SU-DHL-6 (cell line): ENCODE data around the gene NGF.

Experiments
- H2AFZ ChIP-seq: fragments of 200-600 bp; sonication (generic); 2 replicates; pipeline ENCODE4 v1.6.1; 2014; ENCODE audit warnings: low read depth, mild to moderate bottlenecking, moderate library complexity, mixed read lengths, antibody characterized with exemption, low read length; ENCODE audit not compliant: severe bottlenecking
- H3F3A ChIP-seq: fragments of 200-600 bp; shearing (Covaris generic); 2 replicates; pipeline ENCODE4 v1.6.0; 2016; ENCODE audit warnings: antibody characterized with exemption, mild to moderate bottlenecking; ENCODE audit not compliant: insufficient read depth
- H3K27ac ChIP-seq: fragments of 200-600 bp; sonication (generic); 2 replicates; pipeline ENCODE4 v1.5.1; 2016; ENCODE audit warnings: low read depth, mild to moderate bottlenecking, low read length, moderate library complexity, mixed read lengths
- H3K27me3 ChIP-seq: fragments of 200-600 bp; sonication (generic), shearing (Covaris generic); 2 replicates; pipeline ENCODE4 v1.6.0; 2014; ENCODE audit warnings: mild to moderate bottlenecking, low read length
- H3K36me3 ChIP-seq: fragments of 200-600 bp; sonication (generic); 2 replicates; pipeline ENCODE4 v1.6.1; 2014; ENCODE audit warnings: mild to moderate bottlenecking, low read length, mixed read lengths
- H3K4me2 ChIP-seq: fragments of 300-600, 200-600 bp; shearing (Covaris generic), sonication (generic); 2 replicates; pipeline ENCODE4 v1.6.0; 2014; ENCODE audit warnings: low read length, low read depth, mild to moderate bottlenecking; ENCODE audit not compliant: poor library complexity, severe bottlenecking
- H3K4me3 ChIP-seq: fragments of 200-600 bp; sonication (generic); 2 replicates; pipeline ENCODE4 v1.5.1; 2014; ENCODE audit warnings: antibody characterized with exemption, low read length, mild to moderate bottlenecking, mixed read lengths; ENCODE audit not compliant: insufficient read depth, poor library complexity, severe bottlenecking
- H3K79me2 ChIP-seq: fragments of 200-600 bp; sonication (generic); 2 replicates; pipeline ENCODE4 v1.6.1; 2014; ENCODE audit warnings: mild to moderate bottlenecking, low read length, moderate library complexity; ENCODE audit not compliant: insufficient read depth
- H3K9ac ChIP-seq: fragments of 200-600 bp; sonication (generic); 2 replicates; pipeline ENCODE4 v1.7.0; 2014; ENCODE audit warnings: mild to moderate bottlenecking, low read length
- H3K9me2 ChIP-seq: fragments of 200-600 bp; sonication (generic); replicated peaks from 2 replicates; pipeline ENCODE4 v1.6.1; 2014; ENCODE audit warnings: low read length; ENCODE audit not compliant: insufficient read depth
- H3K9me3 ChIP-seq: fragments of 200-600 bp; sonication (generic); 2 replicates; pipeline ENCODE4 v1.6.1; 2014; ENCODE audit warnings: low read length, mixed read lengths; ENCODE audit not compliant: insufficient read depth
- H4K20me1 ChIP-seq: fragments of 200-600 bp; sonication (generic); 2 replicates; pipeline ENCODE4 v1.6.1; 2014; ENCODE audit warnings: low read depth, mild to moderate bottlenecking, antibody characterized with exemption, low read length, moderate library complexity, mixed read lengths
- EZH2phosphoT487 ChIP-seq: fragments of 200-600 bp; sonication (generic), shearing (Covaris generic); conservative IDR thresholded peaks from 2 replicates; pipeline ENCODE4 v1.6.1; 2018; ENCODE audit warnings: mild to moderate bottlenecking, antibody characterized with exemption, low read length, moderate library complexity, mixed read lengths
- TF ChIP-seq, protein P1 (sequence below): fragments of 200-600 bp; sonication (generic); IDR thresholded peaks from one replicate; pipeline ENCODE4 v1.5.1; 2017; ENCODE audit warnings: antibody characterized with exemption, mild to moderate bottlenecking, low read length, moderate library complexity; ENCODE audit not compliant: insufficient read depth, poor library complexity, severe bottlenecking

Gene NGF

DNA sequence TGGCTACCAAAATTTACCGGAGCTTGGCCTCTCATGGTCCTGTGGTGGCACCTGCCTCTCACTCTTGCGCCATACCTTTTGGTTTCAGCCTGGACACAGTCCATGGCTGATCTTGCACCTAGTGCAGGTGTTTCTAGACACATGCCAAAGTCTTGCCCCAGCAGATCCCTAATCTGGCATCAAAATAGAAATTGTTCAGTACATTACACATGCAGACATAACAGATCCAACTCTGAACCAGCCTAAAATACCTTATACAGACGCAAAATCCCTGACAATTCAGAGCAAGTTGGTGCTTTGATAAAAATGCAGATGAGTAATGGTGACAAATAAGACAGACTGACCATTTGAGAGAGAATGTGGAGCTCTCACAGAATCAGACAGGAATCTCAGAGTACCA lies 44.1 kb downstream of the NGF start:
- no peak for TF ChIP-seq EZH2phosphoT487
- TF ChIP-seq, protein P1, sequence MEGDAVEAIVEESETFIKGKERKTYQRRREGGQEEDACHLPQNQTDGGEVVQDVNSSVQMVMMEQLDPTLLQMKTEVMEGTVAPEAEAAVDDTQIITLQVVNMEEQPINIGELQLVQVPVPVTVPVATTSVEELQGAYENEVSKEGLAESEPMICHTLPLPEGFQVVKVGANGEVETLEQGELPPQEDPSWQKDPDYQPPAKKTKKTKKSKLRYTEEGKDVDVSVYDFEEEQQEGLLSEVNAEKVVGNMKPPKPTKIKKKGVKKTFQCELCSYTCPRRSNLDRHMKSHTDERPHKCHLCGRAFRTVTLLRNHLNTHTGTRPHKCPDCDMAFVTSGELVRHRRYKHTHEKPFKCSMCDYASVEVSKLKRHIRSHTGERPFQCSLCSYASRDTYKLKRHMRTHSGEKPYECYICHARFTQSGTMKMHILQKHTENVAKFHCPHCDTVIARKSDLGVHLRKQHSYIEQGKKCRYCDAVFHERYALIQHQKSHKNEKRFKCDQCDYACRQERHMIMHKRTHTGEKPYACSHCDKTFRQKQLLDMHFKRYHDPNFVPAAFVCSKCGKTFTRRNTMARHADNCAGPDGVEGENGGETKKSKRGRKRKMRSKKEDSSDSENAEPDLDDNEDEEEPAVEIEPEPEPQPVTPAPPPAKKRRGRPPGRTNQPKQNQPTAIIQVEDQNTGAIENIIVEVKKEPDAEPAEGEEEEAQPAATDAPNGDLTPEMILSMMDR, result no peak
- Histone ChIP-seq H3K4me2 (no peak overlapping the region), H3K4me3 (no peak overlapping the region), H3K27ac (no peak overlapping the region), H3K9ac (no peak overlapping the region), H4K20me1 (no peaks in the 10 kb centered on the region), H3K79me2 (no peaks in the 10 kb centered on the region), H3F3A (no peaks in the 10 kb centered on the region), H2AFZ (no peak overlapping the region), H3K27me3 (no peaks in the 10 kb centered on the region), H3K36me3 (no peaks in the 10 kb centered on the region), H3K9me2 (no peaks in the 10 kb centered on the region), H3K9me3 (no peaks in the 10 kb centered on the region)

DNA sequence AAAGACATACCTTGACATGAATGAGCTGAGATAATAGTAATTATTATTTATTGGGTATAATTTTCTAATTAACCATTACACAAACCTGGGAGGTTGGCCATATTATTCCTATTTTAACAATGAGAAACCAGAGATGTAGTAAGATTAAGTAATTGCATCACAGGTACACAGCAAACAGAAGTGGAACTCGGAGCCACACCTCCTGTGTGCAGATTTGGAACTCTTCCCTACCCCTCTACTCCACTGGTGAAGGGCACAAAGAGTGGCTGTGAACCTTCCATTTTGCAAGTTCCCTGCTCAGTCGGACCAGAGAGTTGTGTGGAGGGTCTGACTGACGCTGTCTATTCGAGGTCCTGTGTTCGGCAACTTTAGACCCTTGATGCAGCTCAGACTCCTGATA lies 45.0 kb downstream of the NGF start:
- H3K9ac ChIP-seq, result no peak overlapping the region
- no peaks in the 10 kb centered on the region for H3F3A ChIP-seq
- H3K9me3 ChIP-seq, result no peaks in the 10 kb centered on the region
- H3K4me3 ChIP-seq, result no peak overlapping the region
- H3K36me3 ChIP-seq, result no peaks in the 10 kb centered on the region
- H3K27ac ChIP-seq, result no peak overlapping the region
- H3K9me2 ChIP-seq, result no peaks in the 10 kb centered on the region
- H3K27me3 ChIP-seq, result no peaks in the 10 kb centered on the region
- H3K79me2 ChIP-seq, result no peaks in the 10 kb centered on the region
- no peaks in the 10 kb centered on the region for H4K20me1 ChIP-seq
- TF ChIP-seq, protein P1, result no peak
- no peak for TF ChIP-seq EZH2phosphoT487
- no peak overlapping the region for H3K4me2 ChIP-seq
- no peak overlapping the region for H2AFZ ChIP-seq

GRCh38 chr1:115291741-115292140 lies 46.3 kb downstream of the NGF start:
- no peak overlapping the region for H3K4me2 ChIP-seq
- H3K9ac ChIP-seq, result no peak overlapping the region
- H3K27ac ChIP-seq, result no peak overlapping the region
- H4K20me1 ChIP-seq, result no peaks in the 10 kb centered on the region
- TF ChIP-seq, protein P1, result no peak
- no peak for TF ChIP-seq EZH2phosphoT487
- H3K27me3 ChIP-seq, result no peaks in the 10 kb centered on the region
- H3K4me3 ChIP-seq, result no peak overlapping the region
- H3K36me3 ChIP-seq, result no peaks in the 10 kb centered on the region
- H3F3A ChIP-seq, result no peaks in the 10 kb centered on the region
- H3K9me3 ChIP-seq, result no peaks in the 10 kb centered on the region
- H3K9me2 ChIP-seq, result no peaks in the 10 kb centered on the region
- no peaks in the 10 kb centered on the region for H3K79me2 ChIP-seq
- no peak overlapping the region for H2AFZ ChIP-seq

GRCh38 chr1:115289940-115290339 lies 48.1 kb downstream of the NGF start:
- Histone ChIP-seq H3K36me3 (no peaks in the 10 kb centered on the region), H3K9me2 (no peaks in the 10 kb centered on the region), H3K4me3 (no peak overlapping the region), H3K9me3 (no peaks in the 10 kb centered on the region), H4K20me1 (no peaks in the 10 kb centered on the region), H3K27ac (no peak overlapping the region), H3K27me3 (no peaks in the 10 kb centered on the region), H3F3A (no peaks in the 10 kb centered on the region), H3K4me2 (no peak overlapping the region), H2AFZ (no peak overlapping the region), H3K79me2 (no peaks in the 10 kb centered on the region), H3K9ac (no peak overlapping the region)
- TF ChIP-seq EZH2phosphoT487, result no peak
- TF ChIP-seq, protein P1, result no peak
